Stimulated activated memory B cell treated with anti-CD40 and anti-IgM and Interleukin-4, amounts not matched to agents 10 μg/mL and 1 μg/mL and 100 μg/mL, for 72 hours (primary cell): ENCODE measurements around the gene POC5.
"Not testable (repeated sequence)": the region's sequence is repeated elsewhere in the genome, so short reads cannot be mapped to it uniquely, and the experiment has no call there.

Experiments
- ATAC-seq: fragments of 150-1000 bp; cut with Tn5 transposase; 2 replicates; pipeline ENCODE4 v1.10.0; 2021
- H3K27ac Mint-ChIP-seq: one replicate; pipeline ENCODE4 v1.8.0; 2022; ENCODE audit warnings: mild to moderate bottlenecking, mixed read lengths
- H3K27me3 Mint-ChIP-seq: one replicate; pipeline ENCODE4 v1.8.0; 2022; ENCODE audit warnings: mixed read lengths
- H3K36me3 Mint-ChIP-seq: one replicate; pipeline ENCODE4 v1.8.0; 2022; ENCODE audit warnings: mixed read lengths
- H3K4me1 Mint-ChIP-seq: one replicate; pipeline ENCODE4 v1.8.0; 2022; ENCODE audit warnings: mixed read lengths
- H3K4me3 Mint-ChIP-seq: one replicate; pipeline ENCODE4 v1.8.0; 2022; ENCODE audit warnings: mild to moderate bottlenecking, moderate library complexity, mixed read lengths
- H3K9me3 Mint-ChIP-seq: one replicate; pipeline ENCODE4 v1.8.0; 2022; ENCODE audit warnings: mixed read lengths

Gene POC5, protein sequence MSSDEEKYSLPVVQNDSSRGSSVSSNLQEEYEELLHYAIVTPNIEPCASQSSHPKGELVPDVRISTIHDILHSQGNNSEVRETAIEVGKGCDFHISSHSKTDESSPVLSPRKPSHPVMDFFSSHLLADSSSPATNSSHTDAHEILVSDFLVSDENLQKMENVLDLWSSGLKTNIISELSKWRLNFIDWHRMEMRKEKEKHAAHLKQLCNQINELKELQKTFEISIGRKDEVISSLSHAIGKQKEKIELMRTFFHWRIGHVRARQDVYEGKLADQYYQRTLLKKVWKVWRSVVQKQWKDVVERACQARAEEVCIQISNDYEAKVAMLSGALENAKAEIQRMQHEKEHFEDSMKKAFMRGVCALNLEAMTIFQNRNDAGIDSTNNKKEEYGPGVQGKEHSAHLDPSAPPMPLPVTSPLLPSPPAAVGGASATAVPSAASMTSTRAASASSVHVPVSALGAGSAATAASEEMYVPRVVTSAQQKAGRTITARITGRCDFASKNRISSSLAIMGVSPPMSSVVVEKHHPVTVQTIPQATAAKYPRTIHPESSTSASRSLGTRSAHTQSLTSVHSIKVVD

DNA sequence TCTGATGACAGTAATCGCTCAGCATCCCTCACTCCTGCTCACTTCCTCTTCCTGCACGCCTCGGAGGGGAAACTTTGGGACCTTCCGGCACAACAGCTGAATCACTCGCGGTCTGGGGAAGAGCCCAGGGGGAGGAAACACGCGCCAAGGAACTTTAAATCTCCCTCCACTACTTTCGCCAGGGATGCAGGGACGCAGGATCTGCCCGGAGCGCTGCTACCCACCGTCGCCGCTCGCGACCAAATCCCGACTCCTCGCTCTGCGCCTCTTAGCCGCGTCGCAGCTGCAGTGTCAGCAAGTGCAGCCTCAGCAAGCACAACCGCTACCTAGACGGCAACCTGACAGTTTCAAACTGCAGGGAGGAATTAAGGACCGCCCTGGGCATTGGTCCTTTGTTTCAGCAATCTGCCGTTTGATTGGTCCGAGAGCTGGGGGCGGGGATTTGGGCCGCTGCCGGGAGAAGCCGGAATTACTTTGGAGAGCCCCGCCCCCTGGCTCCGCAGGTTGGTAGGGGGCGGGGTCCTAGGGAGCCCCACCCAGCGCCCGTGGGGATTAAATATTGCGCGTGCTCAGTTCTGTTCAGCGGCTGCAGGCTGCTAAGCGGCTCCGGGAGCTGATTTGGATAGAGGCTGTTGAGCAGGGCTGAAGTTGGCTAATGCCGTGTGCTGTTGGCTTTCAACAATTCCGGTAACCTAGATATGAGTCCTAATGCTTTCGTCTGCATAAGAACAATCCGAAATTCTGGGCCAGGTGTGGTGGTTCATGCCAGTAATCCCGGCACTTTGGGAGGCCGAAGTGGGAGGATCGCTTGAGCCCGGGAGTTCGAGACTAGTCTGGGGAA, at the start of gene POC5:
Gene POC5 (minus strand): TSS at position 356 of the 841 bp plus-strand sequence. CDS start 4,500 bp downstream, outside the sequence.
- peak within 1 kb of the TSS; percentile 97 for H3K27ac Mint-ChIP-seq
- peaks cover 19% of the 10 kb centered on the region for H3K36me3 Mint-ChIP-seq
- peaks cover 32% of the 10 kb centered on the region for H3K4me1 Mint-ChIP-seq
- ATAC-seq: peak; percentile 98
- peak within 1 kb of the TSS; percentile 100 for H3K4me3 Mint-ChIP-seq
- H3K9me3 Mint-ChIP-seq: no peaks in the 10 kb centered on the region
- H3K27me3 Mint-ChIP-seq: no peaks in the 10 kb centered on the region

DNA sequence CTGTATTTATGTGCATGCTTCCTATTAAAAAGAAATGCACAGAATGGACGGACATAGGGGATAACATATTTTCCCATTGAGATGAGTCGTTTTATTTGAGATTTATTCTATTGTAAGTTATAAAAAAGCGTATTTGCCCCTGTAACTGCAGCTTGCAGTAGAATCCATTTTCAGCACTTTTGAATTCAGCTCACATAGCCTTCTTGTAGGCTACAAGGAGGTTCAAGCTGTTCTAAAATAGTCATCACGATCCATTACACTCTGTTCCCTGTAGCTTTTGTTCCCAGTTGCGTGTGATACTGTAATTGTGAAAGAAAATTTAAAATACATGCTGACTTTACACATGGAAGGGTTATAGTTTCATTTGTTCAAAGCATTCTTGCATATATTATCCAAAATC, 40.9 kb upstream of the POC5 start:
- H3K4me1 Mint-ChIP-seq: no peaks in the 10 kb centered on the region
- no peaks in the 10 kb centered on the region for H3K27me3 Mint-ChIP-seq
- no peak overlapping the region for H3K4me3 Mint-ChIP-seq
- H3K9me3 Mint-ChIP-seq: peaks cover 2% of the 10 kb centered on the region
- no peak for ATAC-seq
- no peak overlapping the region for H3K27ac Mint-ChIP-seq
- no peaks in the 10 kb centered on the region for H3K36me3 Mint-ChIP-seq

DNA sequence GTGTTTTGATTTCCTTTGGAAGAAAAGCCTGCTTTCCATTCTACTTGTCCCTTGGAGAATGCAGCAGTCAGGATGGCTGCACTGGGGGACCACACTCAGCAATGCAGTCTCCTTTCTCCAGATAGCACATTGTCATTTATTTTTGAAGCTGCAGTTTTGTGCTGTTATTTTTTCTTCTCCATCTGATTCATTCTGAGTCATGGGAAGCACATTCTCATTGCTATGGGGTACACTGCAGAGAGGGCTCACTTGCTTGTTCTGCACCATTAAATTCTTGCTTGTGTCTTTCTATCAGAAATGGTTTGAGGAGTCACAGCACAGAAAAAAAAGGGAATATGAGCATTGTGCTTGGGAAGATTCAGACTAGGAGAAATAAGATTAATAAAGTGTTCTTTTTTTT, 39.7 kb upstream of the POC5 start:
- H3K4me3 Mint-ChIP-seq: no peak overlapping the region
- no peaks in the 10 kb centered on the region for H3K4me1 Mint-ChIP-seq
- H3K27ac Mint-ChIP-seq: no peak overlapping the region
- no peaks in the 10 kb centered on the region for H3K36me3 Mint-ChIP-seq
- H3K27me3 Mint-ChIP-seq: no peaks in the 10 kb centered on the region
- ATAC-seq: no peak
- H3K9me3 Mint-ChIP-seq: peaks cover 2% of the 10 kb centered on the region

DNA sequence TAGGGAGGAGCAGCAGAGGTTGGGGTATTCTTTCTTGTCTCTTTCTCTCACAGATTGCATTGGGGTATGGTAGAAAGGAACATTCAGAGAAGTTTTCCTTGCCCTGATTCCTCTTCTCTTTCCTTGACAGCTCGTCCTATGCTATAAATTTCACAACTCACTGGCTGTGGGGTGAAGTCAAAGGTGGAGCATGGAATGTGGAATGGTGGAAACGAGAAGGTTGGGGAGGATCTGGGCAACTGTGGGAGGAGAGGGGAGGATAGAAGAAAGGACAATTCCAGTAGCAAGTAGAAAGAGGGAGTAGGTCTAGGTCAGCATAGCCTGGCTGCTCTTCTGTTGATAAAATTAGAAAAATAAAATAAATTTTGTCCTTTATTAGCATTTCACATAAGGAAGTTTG, 39.0 kb upstream of the POC5 start:
- Mint-ChIP-seq H3K4me3 (no peak overlapping the region), H3K36me3 (no peaks in the 10 kb centered on the region), H3K27ac (no peak overlapping the region), H3K27me3 (no peaks in the 10 kb centered on the region), H3K4me1 (no peaks in the 10 kb centered on the region), H3K9me3 (peaks cover 2% of the 10 kb centered on the region)
- no peak for ATAC-seq

DNA sequence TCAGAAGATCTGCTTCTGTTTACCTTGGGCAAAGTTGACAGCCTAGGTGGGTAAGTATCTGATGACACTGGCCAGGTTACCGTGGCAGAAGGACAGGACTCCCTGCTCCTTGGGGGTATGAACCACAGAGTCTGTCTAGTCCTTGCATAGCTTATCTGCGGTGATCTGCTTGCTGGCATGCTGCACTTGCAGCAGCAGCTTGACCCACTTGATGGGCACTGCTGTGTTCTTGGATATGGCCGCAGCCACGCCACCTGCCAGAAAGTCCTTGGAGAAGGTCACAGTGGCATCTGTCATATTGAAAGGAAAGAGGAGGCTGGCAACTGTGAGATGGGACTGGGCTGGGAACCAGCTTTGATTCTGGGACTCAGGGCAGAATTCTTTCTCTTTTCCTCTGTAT, 35.9 kb upstream of the POC5 start:
- no peaks in the 10 kb centered on the region for H3K4me1 Mint-ChIP-seq
- no peaks in the 10 kb centered on the region for H3K9me3 Mint-ChIP-seq
- H3K27ac Mint-ChIP-seq: no peak overlapping the region
- H3K4me3 Mint-ChIP-seq: no peak overlapping the region
- no peaks in the 10 kb centered on the region for H3K36me3 Mint-ChIP-seq
- peak; percentile 26 for ATAC-seq
- H3K27me3 Mint-ChIP-seq: no peaks in the 10 kb centered on the region

DNA sequence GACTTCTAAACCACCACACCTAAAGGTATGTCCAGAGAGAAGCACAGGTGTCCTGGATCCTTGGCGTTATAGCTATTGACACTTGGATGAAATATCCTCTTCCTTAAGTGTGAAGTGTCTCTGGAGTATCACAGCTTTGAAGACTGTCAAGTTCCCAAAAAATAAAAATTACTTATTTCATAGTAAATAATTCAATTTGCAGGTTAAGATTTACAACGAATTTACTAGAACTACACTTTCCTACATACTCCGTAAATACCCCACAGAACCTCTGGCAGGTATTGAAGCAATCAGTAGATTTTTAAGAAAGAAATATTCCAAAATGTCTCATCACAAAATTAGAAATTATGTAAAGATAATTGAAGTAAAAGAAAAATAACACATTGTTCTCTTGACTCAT, 27.1 kb upstream of the POC5 start:
- Mint-ChIP-seq H3K36me3 (no peaks in the 10 kb centered on the region), H3K4me1 (no peaks in the 10 kb centered on the region), H3K27me3 (peaks cover 34% of the 10 kb centered on the region), H3K27ac (no peak overlapping the region), H3K9me3 (no peaks in the 10 kb centered on the region), H3K4me3 (no peak overlapping the region)
- ATAC-seq: no peak

DNA sequence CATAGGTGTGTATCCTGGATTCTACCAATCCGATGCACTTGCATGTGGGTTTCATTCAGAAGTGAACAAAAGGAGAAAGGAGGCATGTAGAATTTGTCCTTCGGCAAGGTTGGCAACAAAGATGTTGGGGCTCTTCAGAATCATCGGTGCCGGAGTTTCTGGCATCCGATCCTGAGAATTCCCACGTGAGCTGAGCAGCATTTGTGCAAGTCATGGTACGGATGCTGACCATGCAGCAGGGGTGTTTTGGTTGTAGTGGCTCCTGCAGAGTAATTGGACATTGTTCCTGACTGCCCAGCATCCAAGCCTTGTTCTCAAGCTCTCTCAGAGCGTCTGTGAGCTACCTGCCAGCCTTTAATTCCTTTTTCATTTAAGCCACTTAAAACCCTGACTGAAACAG, 19.0 kb upstream of the POC5 start:
- Mint-ChIP-seq H3K27ac (no peak overlapping the region), H3K4me3 (no peak overlapping the region), H3K9me3 (no peaks in the 10 kb centered on the region)

DNA sequence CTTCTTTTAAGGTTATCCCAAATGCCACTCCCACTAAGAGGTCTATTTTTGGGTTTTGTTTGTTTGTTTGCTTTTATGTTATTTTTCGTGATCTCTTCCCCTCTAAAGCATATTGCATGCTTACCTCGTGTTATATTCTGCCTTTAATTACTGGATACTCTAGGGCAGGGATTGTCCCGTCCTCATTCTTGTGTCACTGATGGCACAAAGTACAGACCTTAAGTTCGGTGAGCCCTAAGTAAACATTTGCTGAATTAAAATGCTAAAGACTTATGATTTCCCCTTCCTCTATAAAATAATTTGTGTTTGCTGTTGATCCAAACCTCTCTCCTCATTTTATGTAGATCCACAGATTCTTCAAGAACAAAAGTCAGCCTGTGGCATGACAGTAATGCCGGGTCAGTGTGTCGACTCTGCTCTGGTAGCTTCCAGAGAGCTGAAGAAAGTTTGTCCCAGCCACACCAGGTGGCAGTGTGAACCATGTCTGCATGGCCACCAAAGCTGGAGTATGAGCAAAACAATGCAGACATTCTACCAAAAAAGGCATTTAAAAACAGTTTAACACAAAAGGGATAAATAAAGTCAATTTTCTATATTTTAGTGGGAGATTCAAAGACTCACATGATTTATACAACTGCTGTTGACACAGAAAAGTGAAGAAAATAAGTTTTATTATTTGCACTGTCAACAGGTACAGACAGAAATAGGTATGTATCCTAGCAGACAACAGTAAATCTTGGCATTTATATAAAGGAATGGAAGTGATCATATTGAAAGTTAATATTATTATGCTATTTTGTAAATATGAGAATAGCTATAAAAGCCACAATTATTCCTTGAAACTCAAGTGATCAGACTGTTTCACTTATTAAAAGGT, 17.9 kb upstream of the POC5 start:
- ATAC-seq: no peak
- Mint-ChIP-seq H3K9me3 (no peaks in the 10 kb centered on the region), H3K36me3 (peaks cover 2% of the 10 kb centered on the region), H3K4me3 (no peak overlapping the region), H3K4me1 (no peaks in the 10 kb centered on the region), H3K27ac (no peak overlapping the region), H3K27me3 (peaks cover 12% of the 10 kb centered on the region)

More for the DNA sequence above, 19.0 kb upstream of the POC5 start:
- ATAC-seq: no peak
- Mint-ChIP-seq H3K36me3 (no peaks in the 10 kb centered on the region), H3K27me3 (peaks cover 21% of the 10 kb centered on the region), H3K4me1 (no peaks in the 10 kb centered on the region)

DNA sequence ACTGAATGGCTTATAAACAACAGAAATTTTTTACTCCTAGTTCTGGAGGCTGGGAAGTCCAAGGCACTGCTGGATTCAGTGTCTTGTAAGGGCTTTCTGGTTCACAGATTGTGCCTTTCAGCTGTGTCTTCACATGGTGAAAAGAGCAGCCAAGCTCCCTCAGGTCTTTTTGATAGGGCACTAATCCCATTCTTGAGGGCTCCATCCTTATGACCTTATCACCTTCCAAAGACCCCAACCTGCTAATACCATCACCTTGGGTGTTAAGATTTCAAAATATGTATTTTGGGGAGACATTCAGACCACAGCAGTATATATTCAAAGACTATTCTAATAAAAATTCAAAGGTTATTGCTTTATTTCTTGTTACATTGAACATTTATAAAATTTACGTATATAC, 16.5 kb upstream of the POC5 start:
- no peaks in the 10 kb centered on the region for H3K9me3 Mint-ChIP-seq
- H3K4me1 Mint-ChIP-seq: no peaks in the 10 kb centered on the region
- ATAC-seq: no peak
- no peak overlapping the region for H3K4me3 Mint-ChIP-seq
- H3K27me3 Mint-ChIP-seq: peaks cover 8% of the 10 kb centered on the region
- no peak overlapping the region for H3K27ac Mint-ChIP-seq
- H3K36me3 Mint-ChIP-seq: peaks cover 6% of the 10 kb centered on the region

DNA sequence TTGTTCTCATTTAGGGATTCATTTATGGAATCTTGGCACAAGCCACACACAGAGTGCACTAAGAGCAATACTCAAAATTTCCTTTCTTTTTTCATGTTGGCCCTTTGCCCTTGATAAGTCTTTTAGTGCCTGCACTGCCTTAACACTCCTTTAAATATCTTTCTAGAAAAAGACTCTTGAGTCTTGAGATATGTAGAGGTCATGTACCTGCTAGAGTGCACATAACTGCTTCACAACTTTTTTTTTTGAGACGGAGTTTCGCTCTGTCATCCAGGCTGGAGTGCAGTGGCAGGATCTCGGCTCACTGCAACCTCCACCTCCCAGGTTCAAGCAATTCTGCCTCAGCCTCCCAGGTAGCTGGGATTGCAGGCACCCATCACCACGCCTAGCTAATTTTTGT, 14.3 kb upstream of the POC5 start:
- not testable (repeated sequence) for ATAC-seq

DNA sequence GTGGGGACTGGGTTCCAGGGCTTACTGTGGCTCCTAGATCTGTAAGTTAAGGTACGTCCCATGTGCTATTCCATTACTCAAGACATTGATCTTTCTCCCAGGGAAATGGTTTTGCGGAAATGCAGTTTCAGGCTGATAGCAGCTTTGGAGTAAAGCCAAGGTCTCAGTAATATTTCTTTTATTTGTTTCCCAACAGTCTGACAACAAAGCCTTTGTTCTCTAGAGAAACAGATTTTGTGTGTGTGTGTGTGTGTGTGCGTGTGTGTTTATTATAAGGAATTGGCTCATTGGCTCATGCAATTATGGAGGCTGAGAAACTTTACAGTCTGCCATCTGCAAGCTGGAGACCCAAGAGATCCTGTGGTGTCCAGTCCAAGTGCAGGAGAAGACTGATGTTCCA, 12.1 kb upstream of the POC5 start:
- Mint-ChIP-seq H3K27me3 (peaks cover 8% of the 10 kb centered on the region), H3K27ac (no peak overlapping the region), H3K4me3 (no peak overlapping the region), H3K36me3 (peaks cover 6% of the 10 kb centered on the region), H3K9me3 (no peaks in the 10 kb centered on the region), H3K4me1 (no peaks in the 10 kb centered on the region)
- ATAC-seq: no peak

More for the DNA sequence above, 14.3 kb upstream of the POC5 start:
- not testable (repeated sequence) for H3K4me1 Mint-ChIP-seq, H3K36me3 Mint-ChIP-seq, H3K4me3 Mint-ChIP-seq, H3K9me3 Mint-ChIP-seq, H3K27me3 Mint-ChIP-seq, H3K27ac Mint-ChIP-seq

DNA sequence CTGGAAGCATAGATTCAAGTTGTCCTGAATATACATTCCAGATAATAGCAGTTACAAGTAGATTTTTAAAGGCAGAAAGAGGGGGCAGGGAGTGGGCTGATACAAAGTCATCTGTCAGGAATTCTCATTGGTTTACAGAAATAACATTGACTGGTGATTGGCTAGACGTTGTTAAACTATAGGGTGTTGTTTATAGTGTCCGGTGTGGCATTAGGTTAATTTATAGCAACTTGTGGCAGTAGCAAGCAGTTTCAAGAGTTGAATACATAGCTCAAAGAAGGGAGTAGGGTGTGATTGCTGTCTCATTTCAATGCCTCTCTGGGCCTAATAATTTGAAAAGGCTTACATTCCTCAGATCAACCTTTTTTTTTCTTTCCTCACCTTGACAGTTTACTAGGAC, 10.7 kb upstream of the POC5 start:
- no peak for ATAC-seq
- no peak overlapping the region for H3K27ac Mint-ChIP-seq
- H3K27me3 Mint-ChIP-seq: peaks cover 8% of the 10 kb centered on the region
- peaks cover 6% of the 10 kb centered on the region for H3K36me3 Mint-ChIP-seq
- no peak overlapping the region for H3K4me3 Mint-ChIP-seq
- H3K9me3 Mint-ChIP-seq: no peaks in the 10 kb centered on the region
- no peaks in the 10 kb centered on the region for H3K4me1 Mint-ChIP-seq

DNA sequence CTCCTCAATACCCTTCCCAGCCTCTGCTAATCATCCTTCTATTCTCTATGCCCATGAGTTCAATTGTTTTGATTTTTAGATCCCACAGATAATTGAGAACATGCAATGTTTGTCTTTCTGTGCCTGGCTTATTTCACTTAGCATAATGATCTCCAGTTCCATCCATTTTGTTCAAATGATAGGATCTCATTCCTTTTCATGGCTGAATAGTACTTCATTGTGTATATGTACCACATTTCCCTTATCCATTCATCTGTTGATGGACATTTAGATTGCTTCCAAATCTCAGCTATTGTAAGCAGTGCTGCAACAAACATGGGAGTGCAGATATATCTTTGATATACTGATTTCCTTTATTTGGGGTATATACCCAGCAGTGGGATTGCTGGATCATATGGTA, 9.0 kb upstream of the POC5 start:
- not testable (repeated sequence) for H3K36me3 Mint-ChIP-seq, H3K27ac Mint-ChIP-seq, H3K9me3 Mint-ChIP-seq, H3K27me3 Mint-ChIP-seq, ATAC-seq, H3K4me3 Mint-ChIP-seq, H3K4me1 Mint-ChIP-seq

DNA sequence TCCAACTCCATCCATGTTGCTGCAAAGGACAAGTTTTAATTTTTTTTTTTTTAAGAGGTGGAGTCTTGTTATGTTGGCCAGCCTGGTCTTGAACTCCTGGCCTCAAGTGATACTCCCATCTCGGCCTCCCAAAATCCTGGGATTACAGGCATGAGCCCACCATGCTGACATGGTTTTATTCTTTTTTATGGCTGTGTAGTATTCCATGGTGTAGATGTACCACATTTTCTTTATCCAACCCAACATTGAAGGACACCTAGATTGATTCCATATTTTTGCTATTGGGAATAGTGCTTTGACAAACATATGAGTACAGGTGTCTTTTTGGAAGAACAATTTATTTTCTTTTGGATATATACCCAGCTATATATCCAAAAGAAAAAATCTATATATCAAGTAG, 6.1 kb upstream of the POC5 start:
- Mint-ChIP-seq H3K27ac (no peak overlapping the region), H3K4me1 (no peaks in the 10 kb centered on the region), H3K4me3 (no peak overlapping the region), H3K9me3 (no peaks in the 10 kb centered on the region), H3K27me3 (no peaks in the 10 kb centered on the region), H3K36me3 (no peaks in the 10 kb centered on the region)
- ATAC-seq: no peak

DNA sequence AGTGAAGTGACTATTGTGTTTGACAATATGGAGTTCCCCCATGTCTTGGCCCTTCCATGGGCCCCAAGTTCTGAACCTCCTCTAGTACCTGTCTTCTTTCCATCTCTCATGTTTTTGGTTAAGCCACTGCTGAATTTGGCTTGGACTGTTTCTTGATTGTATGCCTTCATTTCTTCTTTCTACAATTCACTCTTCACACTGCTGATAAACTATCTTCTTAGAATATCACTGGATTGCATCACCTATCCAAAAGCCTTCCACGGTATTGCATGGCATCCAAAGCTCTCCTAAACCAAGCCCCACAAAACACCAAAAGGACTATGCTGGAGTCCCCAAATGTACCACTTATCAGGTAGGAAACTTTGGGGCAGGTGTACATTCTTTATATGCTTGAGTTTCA, 4.3 kb upstream of the POC5 start:
- Mint-ChIP-seq H3K27me3 (no peaks in the 10 kb centered on the region), H3K4me3 (no peak overlapping the region), H3K36me3 (no peaks in the 10 kb centered on the region), H3K27ac (no peak overlapping the region), H3K4me1 (peaks cover 2% of the 10 kb centered on the region), H3K9me3 (no peaks in the 10 kb centered on the region)
- no peak for ATAC-seq
